Liver (tissue), 9 donors: Measurements from ENCODE around the gene AOPEP. TPM values are rescaled to one million over a fixed set of nuclear protein-coding genes. Genes with fewer than 3 reads are reported as not detected.

Source experiments
- DNase-seq: peaks from one replicate; pipeline ENCODE4 v3.0.0-alpha.2; 2017; ENCODE audit warnings: low spot score
- H3K27ac ChIP-seq, 2 donors: one replicate each; pipeline ENCODE4 v1.7.0; 2013; ENCODE audit warnings: inconsistent platforms in 2 of 2, low read length in 2 of 2, control low read depth in 1 of 2, low read depth in 1 of 2, mild to moderate bottlenecking in 1 of 2
- H3K27me3 ChIP-seq, 4 donors: one replicate each; pipeline versions ENCODE4 v1.6.1 to v1.7.0; 2013; ENCODE audit warnings: low read length in 3 of 4, inconsistent platforms in 1 of 4, mild to moderate bottlenecking in 1 of 4, moderate library complexity in 1 of 4; ENCODE audit not compliant: control insufficient read depth in 4 of 4, insufficient read depth in 4 of 4
- H3K36me3 ChIP-seq, 4 donors: one replicate each; pipeline versions ENCODE4 v1.6.1 to v1.7.0; 2013; ENCODE audit warnings: low read length in 3 of 4, mild to moderate bottlenecking in 3 of 4, low read depth in 1 of 4, moderate library complexity in 1 of 4; ENCODE audit not compliant: control insufficient read depth in 4 of 4, insufficient read depth in 3 of 4
- H3K4me1 ChIP-seq, 4 donors: one replicate each; pipeline versions ENCODE4 v1.6.1 to v1.7.0; 2013; ENCODE audit warnings: low read length in 3 of 4, mild to moderate bottlenecking in 3 of 4, moderate library complexity in 1 of 4; ENCODE audit not compliant: control insufficient read depth in 4 of 4, insufficient read depth in 4 of 4
- H3K4me3 ChIP-seq, 3 donors: one replicate each; pipeline versions ENCODE4 v1.6.1 to v1.7.0; 2013; ENCODE audit warnings: low read length in 3 of 3, control low read depth in 1 of 3, low read depth in 1 of 3, mild to moderate bottlenecking in 1 of 3
- H3K9ac ChIP-seq, 2 donors: one replicate each; pipeline ENCODE4 v1.7.0; 2013; ENCODE audit warnings: low read length in 2 of 2, mild to moderate bottlenecking in 2 of 2, moderate library complexity in 2 of 2, control low read depth in 1 of 2, low read depth in 1 of 2
- H3K9me3 ChIP-seq, 4 donors: one replicate each; pipeline versions ENCODE4 v1.6.1 to v1.7.0; 2013; ENCODE audit warnings: low read length in 3 of 4; ENCODE audit not compliant: control insufficient read depth in 4 of 4
- ATF3 ChIP-seq: IDR thresholded peaks from 2 replicates; pipeline ENCODE4 v1.6.1; 2016; ENCODE audit warnings: antibody characterized with exemption
- CTCF ChIP-seq: fragments of 150-350 bp; IDR thresholded peaks from 2 replicates; pipeline ENCODE4 v1.5.1; 2017; ENCODE audit warnings: improper control_type of control experiment, low read depth, low read length; ENCODE audit not compliant: missing input control
- EGR1 ChIP-seq, 2 donors: IDR thresholded peaks; 2 replicates each; pipeline ENCODE4 v1.6.1; 2016 to 2018; ENCODE audit warnings: antibody characterized with exemption in 2 of 2, low read depth in 2 of 2
- FOXA1 ChIP-seq: IDR thresholded peaks from 2 replicates; pipeline ENCODE4 v1.6.1; 2016; ENCODE audit warnings: antibody characterized with exemption
- FOXA2 ChIP-seq: IDR thresholded peaks from 2 replicates; pipeline ENCODE4 v1.6.1; 2016; ENCODE audit warnings: antibody characterized with exemption
- GABPA ChIP-seq, 2 donors: IDR thresholded peaks in 1 of 2; conservative IDR thresholded peaks in 1 of 2; 2 replicates each; pipeline ENCODE4 v1.6.1; 2016; ENCODE audit warnings: antibody characterized with exemption in 2 of 2, mild to moderate bottlenecking in 1 of 2, moderate library complexity in 1 of 2
- HNF4A ChIP-seq, 2 donors: conservative IDR thresholded peaks; 2 replicates each; pipeline ENCODE4 v1.6.1; 2016; ENCODE audit warnings: antibody characterized with exemption in 2 of 2, mild to moderate bottlenecking in 2 of 2
- HNF4G ChIP-seq: IDR thresholded peaks from 2 replicates; pipeline ENCODE4 v1.6.1; 2016; ENCODE audit warnings: antibody characterized with exemption
- JUND ChIP-seq, 2 donors: IDR thresholded peaks; 2 replicates each; pipeline ENCODE4 v1.6.1; 2016; ENCODE audit warnings: antibody characterized with exemption in 2 of 2
- RAD21 ChIP-seq, 2 donors: IDR thresholded peaks; 2 replicates each; pipeline ENCODE4 v1.6.1; 2016; ENCODE audit warnings: antibody characterized with exemption in 2 of 2, mild to moderate bottlenecking in 2 of 2
- REST ChIP-seq: IDR thresholded peaks from 2 replicates; pipeline ENCODE4 v1.6.1; 2016; ENCODE audit warnings: antibody characterized with exemption, mild to moderate bottlenecking
- RXRA ChIP-seq, 2 donors: IDR thresholded peaks; 2 replicates each; pipeline ENCODE4 v1.6.1; 2017 to 2018; ENCODE audit warnings: antibody characterized with exemption in 2 of 2, mild to moderate bottlenecking in 1 of 2
- SP1 ChIP-seq: IDR thresholded peaks from 2 replicates; pipeline ENCODE4 v1.6.1; 2018; ENCODE audit warnings: antibody characterized with exemption, mild to moderate bottlenecking
- TAF1 ChIP-seq: conservative IDR thresholded peaks from 2 replicates; pipeline ENCODE4 v1.6.1; 2016; ENCODE audit warnings: antibody characterized with exemption, mild to moderate bottlenecking
- YY1 ChIP-seq: IDR thresholded peaks from 2 replicates; pipeline ENCODE4 v1.6.1; 2016; ENCODE audit warnings: antibody characterized with exemption, mild to moderate bottlenecking
- ZBTB33 ChIP-seq: IDR thresholded peaks from 2 replicates; pipeline ENCODE4 v1.6.1; 2016; ENCODE audit warnings: antibody characterized with exemption
- WGBS: extraction: QIAGEN DNeasy Blood & Tissue Kit; methylation state at CpG from one replicate; pipeline ENCODE4 v1.1.7; 2013; 5-methylcytosine and 5-hydroxymethylcytosine counted together
- polyA plus RNA-seq, 2 donors: library from polyadenylated mRNA; stranded (reverse) in 1 of 2; unstranded in 1 of 2; fragments of 200-250 nt in 1 of 2; fragments of >200 nt in 1 of 2; fragmentation: Nextera tagmentation in 1 of 2; extraction: Ambion mirVana in 1 of 2; gene quantifications; one replicate each; pipeline versions ENCODE4 v1.2.1 to v1.2.3, GENCODE V29; 2013 to 2015
- total RNA-seq, 2 donors: library from RNA; depleted of rRNA; stranded (reverse); fragments of >200 nt; gene quantifications; one replicate each; pipeline ENCODE4 v1.2.3, GENCODE V29; 2014
- TF ChIP-seq, protein P1 (sequence below): IDR thresholded peaks from 2 replicates; pipeline ENCODE4 v1.6.1; 2016; ENCODE audit warnings: antibody characterized with exemption
- donor health status: healthy.
- donor health status: healthy.
- donor health status: healthy.
- donor health status: healthy.
- donor health status: healthy.

The AOPEP gene
- total and polyA plus RNA-seq, 4 donors: 22.2 to 77.1 (median 34.8) TPM

- Histone ChIP-seq H3K4me1 (peaks cover 0 to 3% (median 0%) of the 10 kb centered on the region in 4 donors), H3K27me3 (no peaks in the 10 kb centered on the region), H3K4me3 (no peak overlapping the region), H3K27ac (no peak overlapping the region), H3K36me3 (no peaks in the 10 kb centered on the region), H3K9ac (no peak overlapping the region), H3K9me3 (no peaks in the 10 kb centered on the region)
- WGBS: 98% methylated on average over 1 of the region's 1 CpG
- TF ChIP-seq REST (no peak), GABPA (IDR thresholded peaks at IDR 0.05 in 1 of 2, conservative IDR thresholded peaks at IDR 0.05 in 1 of 2) (no peak), YY1 (no peak), TAF1 (no peak), FOXA1 (no peak), ZBTB33 (no peak), RXRA (IDR thresholded peaks at IDR 0.05) (no peak), HNF4G (no peak), CTCF (no peak), FOXA2 (no peak), HNF4A (conservative IDR thresholded peaks at IDR 0.05) (no peak), SP1 (no peak), JUND (IDR thresholded peaks at IDR 0.05) (no peak), RAD21 (IDR thresholded peaks at IDR 0.05) (no peak), EGR1 (IDR thresholded peaks at IDR 0.05; ENCODE audit: low read depth in 2 of 2) (no peak)
- no peak for DNase-seq
Observed at GRCh38 chr9:94802251-94802650, 75.8 kb downstream of the AOPEP start.

DNA sequence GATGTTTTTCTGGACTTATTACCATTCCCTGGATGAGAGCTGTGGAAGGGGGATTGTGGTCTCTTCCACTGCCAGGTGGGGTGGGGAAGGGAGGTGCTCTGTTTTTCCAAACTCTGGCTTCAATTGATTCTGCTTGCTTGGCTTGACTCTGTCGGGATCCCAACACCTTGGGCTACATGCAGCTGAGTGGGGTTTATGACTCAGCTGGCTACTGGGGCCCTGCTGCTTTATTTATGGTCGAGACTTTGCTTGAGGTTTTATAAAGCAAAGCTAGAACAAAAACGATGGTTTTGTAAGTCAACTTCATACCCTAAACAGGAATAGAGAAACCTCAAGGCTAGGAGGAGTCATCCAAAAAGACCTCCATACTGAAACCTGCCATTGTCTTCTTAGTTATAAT lies 76.3 kb downstream of the AOPEP start:
- Histone ChIP-seq H3K36me3 (no peaks in the 10 kb centered on the region), H3K9me3 (no peaks in the 10 kb centered on the region), H3K4me1 (peaks cover 0 to 3% (median 0%) of the 10 kb centered on the region in 4 donors), H3K27ac (no peak overlapping the region), H3K27me3 (no peaks in the 10 kb centered on the region), H3K9ac (no peak overlapping the region), H3K4me3 (no peak overlapping the region)
- 74% methylated on average over 3 of the region's 3 CpGs for WGBS
- no peak for DNase-seq
- no peak for TF ChIP-seq HNF4A (conservative IDR thresholded peaks at IDR 0.05)
- TF ChIP-seq CTCF: no peak
- TF ChIP-seq TAF1: no peak
- TF ChIP-seq SP1: no peak
- TF ChIP-seq YY1: no peak
- TF ChIP-seq, protein P1, sequence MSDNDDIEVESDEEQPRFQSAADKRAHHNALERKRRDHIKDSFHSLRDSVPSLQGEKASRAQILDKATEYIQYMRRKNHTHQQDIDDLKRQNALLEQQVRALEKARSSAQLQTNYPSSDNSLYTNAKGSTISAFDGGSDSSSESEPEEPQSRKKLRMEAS: no peak
- TF ChIP-seq ATF3: no peak
- TF ChIP-seq FOXA2: no peak
- no peak for TF ChIP-seq RXRA (IDR thresholded peaks at IDR 0.05)
- TF ChIP-seq REST: no peak
- TF ChIP-seq JUND (IDR thresholded peaks at IDR 0.05): no peak
- TF ChIP-seq FOXA1: no peak
